Endothelial cell of umbilical vein (primary cell): Measurements from ENCODE around the gene SAMD1. TPM values are rescaled to one million over a fixed set of nuclear protein-coding genes. Genes with fewer than 3 reads are reported as not detected.
A peak's percentile ranks its signal among the peaks of the same experiment; 100 is the strongest.

Experiments
- BruUV-seq: library from RNA; stranded (reverse); fragments of 400-500 nt; replicated peaks from 2 replicates; lab custom pipeline; 2021; lab: Mats Ljungman, UMichigan
- CTCF ChIA-PET: fragments of 300-600, 350-600 bp; sonication (Branson Sonifier 250); formaldehyde crosslinking; loops from one replicate; lab custom pipeline; 2021; ENCODE audit warnings: antibody characterized with exemption, inconsistent platforms; lab: Charles Lee
- POLR2A ChIA-PET: fragments of 300-600, 350-600 bp; sonication (Branson Sonifier 250); formaldehyde crosslinking; loops from one replicate; lab custom pipeline; 2021; ENCODE audit warnings: antibody characterized with exemption, inconsistent platforms; lab: Charles Lee
- DNase-seq: peaks from one replicate; pipeline ENCODE4 v3.0.0-alpha.2; 2011; ENCODE audit warnings: low read depth, low spot score
- FAIRE-seq: peaks from 2 replicates; lab custom pipeline; 2011; peaks lifted over from hg19 to GRCh38; lab: Jason Lieb, UNC
- H2AFZ ChIP-seq: 2 replicates; pipeline ENCODE4 v1.6.0; 2012; ENCODE audit warnings: low read depth, low read length, control low read depth, inconsistent platforms
- H3K27ac ChIP-seq: 2 replicates; pipeline ENCODE4 v1.5.1; 2011; ENCODE audit warnings: low read depth, mild to moderate bottlenecking, control low read depth, low read length, moderate library complexity; ENCODE audit not compliant: insufficient read depth
- H3K27me3 ChIP-seq, 2 experiments: 2 replicates each; pipeline versions ENCODE4 v1.6.0 to v1.6.1; 2011; ENCODE audit warnings: low read length in 2 of 2, mixed read lengths in 1 of 2; ENCODE audit not compliant: control insufficient read depth in 2 of 2, insufficient read depth in 2 of 2
- H3K36me3 ChIP-seq, 2 experiments: 2 replicates in 1 of 2; 3 replicates in 1 of 2; pipeline ENCODE4 v1.5.1; 2011; ENCODE audit warnings: low read length in 2 of 2, mild to moderate bottlenecking in 1 of 2, moderate library complexity in 1 of 2; ENCODE audit not compliant: control insufficient read depth in 2 of 2, insufficient read depth in 2 of 2; ENCODE audit errors: extremely low read depth in 1 of 2
- H3K4me1 ChIP-seq: 3 replicates; pipeline ENCODE4 v1.5.1; 2011; ENCODE audit warnings: mild to moderate bottlenecking, low read length; ENCODE audit not compliant: control insufficient read depth, insufficient read depth; ENCODE audit errors: extremely low read depth
- H3K4me2 ChIP-seq: 2 replicates; pipeline ENCODE4 v1.6.1; 2011; ENCODE audit warnings: low read length, control low read depth, mixed read lengths; ENCODE audit not compliant: insufficient read depth
- H3K4me3 ChIP-seq, 3 experiments: fragments of 200-600 bp in 1 of 3; sonication (generic), shearing (Covaris generic) in 1 of 3; replicated peaks in 1 of 3; 2 replicates each; pipeline ENCODE4 v1.5.1; 2011 to 2016; ENCODE audit warnings: control low read depth in 3 of 3, low read length in 3 of 3, mild to moderate bottlenecking in 2 of 3, inconsistent platforms in 1 of 3, low read depth in 1 of 3, moderate library complexity in 1 of 3; ENCODE audit not compliant: insufficient read depth in 1 of 3
- H3K79me2 ChIP-seq: 2 replicates; pipeline ENCODE4 v1.6.0; 2012; ENCODE audit warnings: low read length, inconsistent platforms; ENCODE audit not compliant: control insufficient read depth, insufficient read depth
- H3K9ac ChIP-seq: replicated peaks from 2 replicates; pipeline ENCODE3; 2011; ENCODE audit warnings: low read length, control low read depth; ENCODE audit not compliant: insufficient read depth; ENCODE audit errors: extremely low read depth
- H3K9me1 ChIP-seq: replicated peaks from 3 replicates; pipeline ENCODE4 v1.6.0; 2011; ENCODE audit warnings: mild to moderate bottlenecking, low read length; ENCODE audit not compliant: control insufficient read depth, insufficient read depth; ENCODE audit errors: extremely low read depth
- H3K9me3 ChIP-seq: replicated peaks from 2 replicates; pipeline ENCODE4 v1.5.1; 2012; ENCODE audit warnings: low read length, inconsistent platforms; ENCODE audit not compliant: control insufficient read depth, insufficient read depth
- H4K20me1 ChIP-seq: replicated peaks from 2 replicates; pipeline ENCODE3; 2011; ENCODE audit warnings: mild to moderate bottlenecking, low read length; ENCODE audit not compliant: control insufficient read depth, insufficient read depth; ENCODE audit errors: extremely low read depth
- EZH2 ChIP-seq: IDR thresholded peaks from 2 replicates; pipeline ENCODE4 v1.6.1; 2012; ENCODE audit warnings: borderline replicate concordance, low read depth, mild to moderate bottlenecking, moderate library complexity, low read length, inconsistent platforms; ENCODE audit not compliant: severe bottlenecking
- FOS ChIP-seq: IDR thresholded peaks from 2 replicates; pipeline ENCODE4 v1.6.1; 2011; ENCODE audit warnings: mild to moderate bottlenecking, low read length, moderate library complexity, borderline replicate concordance; ENCODE audit not compliant: insufficient read depth
- GATA2 ChIP-seq: IDR thresholded peaks from 2 replicates; pipeline ENCODE4 v1.7.0; 2011; ENCODE audit warnings: low read depth, mild to moderate bottlenecking, moderate library complexity, mixed read lengths, low read length; ENCODE audit not compliant: insufficient read length, insufficient read depth
- JUN ChIP-seq: IDR thresholded peaks from 2 replicates; pipeline ENCODE4 v1.6.1; 2011; ENCODE audit warnings: borderline replicate concordance, low read depth; ENCODE audit not compliant: insufficient read length, insufficient read depth
- MAX ChIP-seq: IDR thresholded peaks from 2 replicates; pipeline ENCODE4 v1.6.1; 2011; ENCODE audit not compliant: insufficient read depth, insufficient read length
- MYC ChIP-seq: IDR thresholded peaks from one replicate; pipeline ENCODE4 v1.6.1; 2011; ENCODE audit warnings: mild to moderate bottlenecking, low read depth, low read length
- POLR2A ChIP-seq: IDR thresholded peaks from 2 replicates; pipeline ENCODE4 v1.6.1; 2012; ENCODE audit warnings: low read depth, mild to moderate bottlenecking, control low read depth, low read length
- POLR2AphosphoS5 ChIP-seq: IDR thresholded peaks from 2 replicates; pipeline ENCODE4 v1.6.1; 2012; ENCODE audit warnings: low read depth, mild to moderate bottlenecking, control low read depth, low read length, moderate library complexity; ENCODE audit not compliant: insufficient read depth
- dilution Hi-C: fragments of 300-500 bp; cut with MboI; formaldehyde crosslinking; loops from one replicate; pipeline ENCODE4 v1.15.0; 2019; ENCODE audit warnings: low sequenced_read_pairs; ENCODE audit not compliant: extremely low pct_ligation_motif_present
- intact Hi-C: fragments of 100-400 bp; cut with micrococcal nuclease; formaldehyde crosslinking; loops from one replicate; pipeline ENCODE4 v1.10.0; 2022
- polyA plus RNA-seq, 4 experiments: library from polyadenylated mRNA; depleted of rRNA in 3 of 4; stranded (reverse) in 3 of 4; unstranded in 1 of 4; fragments of >200 nt; gene quantifications; 2 replicates each; pipeline versions ENCODE4 v1.2.1 to v1.2.3, GENCODE V29; 2011 to 2012; ENCODE audit warnings: missing spikeins in 1 of 4
- total RNA-seq: library from RNA; stranded (reverse); gene quantifications from 2 replicates; pipeline ENCODE4 v1.2.3, GENCODE V29; 2021
- TF ChIP-seq, protein P1 (sequence below), 2 donors: IDR thresholded peaks; 1 replicate in 1 of 2; 2 replicates in 1 of 2; pipeline ENCODE4 v1.5.1; 2011; ENCODE audit warnings: low read length in 2 of 2, mild to moderate bottlenecking in 2 of 2, moderate library complexity in 2 of 2, control low read depth in 1 of 2, inconsistent platforms in 1 of 2, low read depth in 1 of 2; ENCODE audit not compliant: insufficient read depth in 1 of 2; ENCODE audit errors: extremely low read depth in 1 of 2

SAMD1 gene
- total and polyA plus RNA-seq, 2 donors (not counting 3 experiments of a cell fraction or from before 2014, with no cell fraction given) = 14.1 to 35.9 TPM

- no peaks in the 10 kb centered on the region for H3K27me3 ChIP-seq
- peak; percentile 35 for DNase-seq
- no peak overlapping the region for H3K27ac ChIP-seq
- no peaks in the 10 kb centered on the region for H4K20me1 ChIP-seq
- H3K4me3 ChIP-seq = peak overlapping the region in 1 of 3 experiments; percentile 15
- TF ChIP-seq EZH2 (no peak), FOS (no peak), MAX (no peak), GATA2 (no peak), JUN (no peak), POLR2AphosphoS5 (no peak), MYC (no peak), POLR2A (no peak)
- TF ChIP-seq, protein P1, sequence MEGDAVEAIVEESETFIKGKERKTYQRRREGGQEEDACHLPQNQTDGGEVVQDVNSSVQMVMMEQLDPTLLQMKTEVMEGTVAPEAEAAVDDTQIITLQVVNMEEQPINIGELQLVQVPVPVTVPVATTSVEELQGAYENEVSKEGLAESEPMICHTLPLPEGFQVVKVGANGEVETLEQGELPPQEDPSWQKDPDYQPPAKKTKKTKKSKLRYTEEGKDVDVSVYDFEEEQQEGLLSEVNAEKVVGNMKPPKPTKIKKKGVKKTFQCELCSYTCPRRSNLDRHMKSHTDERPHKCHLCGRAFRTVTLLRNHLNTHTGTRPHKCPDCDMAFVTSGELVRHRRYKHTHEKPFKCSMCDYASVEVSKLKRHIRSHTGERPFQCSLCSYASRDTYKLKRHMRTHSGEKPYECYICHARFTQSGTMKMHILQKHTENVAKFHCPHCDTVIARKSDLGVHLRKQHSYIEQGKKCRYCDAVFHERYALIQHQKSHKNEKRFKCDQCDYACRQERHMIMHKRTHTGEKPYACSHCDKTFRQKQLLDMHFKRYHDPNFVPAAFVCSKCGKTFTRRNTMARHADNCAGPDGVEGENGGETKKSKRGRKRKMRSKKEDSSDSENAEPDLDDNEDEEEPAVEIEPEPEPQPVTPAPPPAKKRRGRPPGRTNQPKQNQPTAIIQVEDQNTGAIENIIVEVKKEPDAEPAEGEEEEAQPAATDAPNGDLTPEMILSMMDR (IDR thresholded peaks at IDR 0.05; ENCODE audit: extremely low read depth in 1 of 2, insufficient read depth in 1 of 2, low read depth in 1 of 2, low read length in 2 of 2) = no peak
- no peaks in the 10 kb centered on the region for H3K9me3 ChIP-seq
- dilution Hi-C loops (no loop called here), intact Hi-C loops (loop anchor here (5.0 kb wide), 2 partner anchors 149 to 339 kb away; partner anchors contain the start of gene PTGER1)
- FAIRE-seq = peak; percentile 69
- H3K4me1 ChIP-seq = peaks cover 15% of the 10 kb centered on the region
- H3K79me2 ChIP-seq = peaks cover 19% of the 10 kb centered on the region
- H3K9me1 ChIP-seq = no peaks in the 10 kb centered on the region
- H3K9ac ChIP-seq = no peak overlapping the region
- CTCF ChIA-PET = interaction anchor here (1.0 to 2.3 kb wide), 4 partner anchors 9 to 333 kb away, joined by 3 to 12 read pairs (median 5); no protein-coding TSS in a partner anchor
- H2AFZ ChIP-seq = no peak overlapping the region
- peaks cover 0 to 3% of the 10 kb centered on the region in 2 experiments for H3K36me3 ChIP-seq
- POLR2A ChIA-PET = interaction anchor here (0.7 kb wide), 1 partner anchor 986 kb away, joined by 3 read pairs; no protein-coding TSS in a partner anchor
- H3K4me2 ChIP-seq = peak overlapping the region; percentile 57
- no TSS peak for BruUV-seq
Measured at GRCh38 chr19:14138576-14139265, 48.2 kb upstream of the SAMD1 start.
